ENCODE results near the gene PKNOX2. TPM values are rescaled to one million over a fixed set of nuclear protein-coding genes. Genes with fewer than 3 reads are reported as not detected.

Gene PKNOX2
- total and polyA plus RNA-seq, 2 of the 8 experiments (the other 6 are each of a cell fraction or from before 2014, with no cell fraction given), result 2.0 TPM

GRCh38 chr11:125251956-125252355 is 87.4 kb downstream of the PKNOX2 start:
- peaks cover 2% of the 10 kb centered on the region; the same call in 1 of the 2 replicates for H3K79me1 ChIP-seq (ENCODE audit: low read depth, low read length)
- H2BK12ac ChIP-seq (ENCODE audit: low read depth, low read length), result no peak overlapping the region
- no peaks in the 10 kb centered on the region for H3K9me3 ChIP-seq (ENCODE audit: insufficient read depth in 2 of 2, low read depth in 1 of 2, low read length in 1 of 2)
- H3K23me2 ChIP-seq (ENCODE audit: low read depth, low read length), result no peaks in the 10 kb centered on the region
- H3K4me1 ChIP-seq (replicated peaks in 1 of 4; ENCODE audit: control insufficient read depth in 3 of 4, insufficient read depth in 4 of 4, low read length in 3 of 4), result peaks cover 0 to 13% (median 2%) of the 10 kb centered on the region in 4 experiments; a peak in 2 of 7 replicates
- no peaks in the 10 kb centered on the region for H3K79me2 ChIP-seq (ENCODE audit: control insufficient read depth in 1 of 2, insufficient read depth in 2 of 2, low read length in 2 of 2)
- H3K14ac ChIP-seq (ENCODE audit: insufficient read length), result no peak overlapping the region
- H2BK20ac ChIP-seq (ENCODE audit: low read length), result no peak overlapping the region
- H4K5ac ChIP-seq (ENCODE audit: insufficient read length, low read depth, low read length), result no peak overlapping the region
- no peak overlapping the region for H3K9ac ChIP-seq (replicated peaks in 1 of 4; ENCODE audit: extremely low read depth in 1 of 4, low read depth in 3 of 4, low read length in 3 of 4)
- FAIRE-seq (no peak), DNase-seq (ENCODE audit: low read depth in 1 of 2, low spot score in 2 of 2) (no peak)
- WGBS, 2 experiments (ENCODE audit: extremely low coverage in 1 of 2, insufficient coverage in 1 of 2, insufficient read length in 1 of 2, insufficient replicate concordance in 2 of 2, low coverage in 1 of 2, low lambda C conversion rate in 2 of 2, missing lambda C conversion rate in 1 of 2), result 87% methylated on average over 7 of the region's 7 CpGs; no CpG with 5 or more reads in 1 of the 2 experiments
- H3K36me3 ChIP-seq (ENCODE audit: control insufficient read depth in 2 of 4, insufficient read depth in 4 of 4, low read length in 3 of 4), result no peaks in the 10 kb centered on the region; a peak in 1 of 8 replicates
- no peak overlapping the region for H2BK120ac ChIP-seq (replicated peaks; ENCODE audit: low read depth, low read length)
- H4K8ac ChIP-seq (ENCODE audit: extremely low read depth, insufficient read depth, low read length), result no peak overlapping the region
- no peak overlapping the region for H3K4me2 ChIP-seq (ENCODE audit: insufficient read depth in 1 of 2, low read depth in 2 of 2, low read length in 2 of 2)
- no peak overlapping the region for H4K91ac ChIP-seq (replicated peaks; ENCODE audit: insufficient read length, low read length)
- H4K20me1 ChIP-seq (replicated peaks in 1 of 2; ENCODE audit: control insufficient read depth in 1 of 2, insufficient read depth in 2 of 2, low read length in 2 of 2), result no peaks in the 10 kb centered on the region
- H3K27me3 ChIP-seq (replicated peaks in 1 of 4; ENCODE audit: control insufficient read depth in 3 of 4, extremely low read depth in 1 of 4, insufficient read depth in 3 of 4, low read length in 3 of 4), result no peaks in the 10 kb centered on the region; a peak in 1 of 7 replicates
- H2AFZ ChIP-seq (ENCODE audit: low read length), result no peak overlapping the region
- no peak overlapping the region for H3K23ac ChIP-seq (ENCODE audit: insufficient read length)
- no peak overlapping the region for H3K18ac ChIP-seq (ENCODE audit: extremely low read depth, low read length)
- H3K4ac ChIP-seq (replicated peaks; ENCODE audit: insufficient read length, low read depth, low read length), result no peak overlapping the region
- H3K4me3 ChIP-seq (ENCODE audit: extremely low read depth in 1 of 4, insufficient read depth in 2 of 4, low read depth in 3 of 4, low read length in 4 of 4), result no peak overlapping the region
- H3K27ac ChIP-seq (ENCODE audit: low read depth, low read length), result no peak overlapping the region
- POLR2A ChIA-PET (ENCODE audit: partially characterized antibody), result interaction anchor here (1.5 kb wide), 1 partner anchor 12 kb away, joined by 4 read pairs; no protein-coding TSS in a partner anchor
- no peak overlapping the region for H2AK5ac ChIP-seq (ENCODE audit: low read depth, low read length)
- no peak overlapping the region for H3K56ac ChIP-seq (replicated peaks; ENCODE audit: insufficient read length, low read depth, low read length)
- H2BK15ac ChIP-seq (ENCODE audit: low read length), result 0 out of 2 replicates have a peak overlapping the region, but pooled peaks have one; percentile 12
- H2BK5ac ChIP-seq (ENCODE audit: low read depth, low read length), result no peak overlapping the region
- CTCF ChIA-PET (ENCODE audit: partially characterized antibody), result interaction anchor here (0.7 to 5.9 kb wide), 14 partner anchors 11 to 180 kb away, joined by 3 to 29 read pairs (median 3); partner anchors contain the start of gene PKNOX2
- TF ChIP-seq CHD2 (IDR thresholded peaks at IDR 0.05; ENCODE audit: low read length) (no peak), USF2 (IDR thresholded peaks at IDR 0.05; ENCODE audit: low read length) (no peak), NANOG (IDR thresholded peaks at IDR 0.05; ENCODE audit: insufficient read depth, low read depth, low read length, poor library complexity, severe bottlenecking) (no peak)

Data from H1 (cell line).